Measurements from ENCODE around the gene DIPK1A. TPM values are rescaled to one million over a fixed set of nuclear protein-coding genes. Genes with fewer than 3 reads are reported as not detected.

Gene DIPK1A
- total RNA-seq, 1 experiment from 2014 or later = 10.5 TPM

- peak in 1 of 2 experiments; percentile 23 for DNase-seq
- ChIA-PET POLR2A (ENCODE audit: unreplicated experiment) (interaction anchor here (0.7 kb wide), 2 partner anchors 79 to 93 kb away, joined by 4 to 5 read pairs; no protein-coding TSS in a partner anchor), CTCF (interaction anchor here (0.6 to 1.3 kb wide), 4 partner anchors 10 to 129 kb away, joined by 3 to 4 read pairs (median 3); partner anchors contain the start of gene MTF2)
- H3K9me2 ChIP-seq (ENCODE audit: insufficient read depth) = no peaks in the 10 kb centered on the region; the same call in 1 of the 2 replicates
- H3K4me1 ChIP-seq (replicated peaks; ENCODE audit: insufficient read depth) = peaks cover 26% of the 10 kb centered on the region
- no TSS peak for BruUV-seq (replicated peaks)
- H3K27me3 ChIP-seq (ENCODE audit: insufficient read depth, low read depth) = no peaks in the 10 kb centered on the region
- no peak for TF ChIP-seq EZH2 (IDR thresholded peaks at IDR 0.05; ENCODE audit: low read depth)
- TF ChIP-seq, protein P1, sequence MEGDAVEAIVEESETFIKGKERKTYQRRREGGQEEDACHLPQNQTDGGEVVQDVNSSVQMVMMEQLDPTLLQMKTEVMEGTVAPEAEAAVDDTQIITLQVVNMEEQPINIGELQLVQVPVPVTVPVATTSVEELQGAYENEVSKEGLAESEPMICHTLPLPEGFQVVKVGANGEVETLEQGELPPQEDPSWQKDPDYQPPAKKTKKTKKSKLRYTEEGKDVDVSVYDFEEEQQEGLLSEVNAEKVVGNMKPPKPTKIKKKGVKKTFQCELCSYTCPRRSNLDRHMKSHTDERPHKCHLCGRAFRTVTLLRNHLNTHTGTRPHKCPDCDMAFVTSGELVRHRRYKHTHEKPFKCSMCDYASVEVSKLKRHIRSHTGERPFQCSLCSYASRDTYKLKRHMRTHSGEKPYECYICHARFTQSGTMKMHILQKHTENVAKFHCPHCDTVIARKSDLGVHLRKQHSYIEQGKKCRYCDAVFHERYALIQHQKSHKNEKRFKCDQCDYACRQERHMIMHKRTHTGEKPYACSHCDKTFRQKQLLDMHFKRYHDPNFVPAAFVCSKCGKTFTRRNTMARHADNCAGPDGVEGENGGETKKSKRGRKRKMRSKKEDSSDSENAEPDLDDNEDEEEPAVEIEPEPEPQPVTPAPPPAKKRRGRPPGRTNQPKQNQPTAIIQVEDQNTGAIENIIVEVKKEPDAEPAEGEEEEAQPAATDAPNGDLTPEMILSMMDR (conservative IDR thresholded peaks at IDR 0.05) = no peak
- peak overlapping the region; percentile 86 for H3K27ac ChIP-seq
- intact Hi-C loops (cut with micrococcal nuclease; ENCODE audit: unreplicated experiment) = no loop called here
- no peaks in the 10 kb centered on the region for H3K9me3 ChIP-seq (ENCODE audit: insufficient read depth, low read depth)
- H3F3A ChIP-seq (ENCODE audit: insufficient read depth, low read depth) = peaks cover 15% of the 10 kb centered on the region
- H3K79me2 ChIP-seq (ENCODE audit: low read depth) = peaks cover 51% of the 10 kb centered on the region
- H4K20me1 ChIP-seq (ENCODE audit: insufficient read depth) = no peaks in the 10 kb centered on the region
- no peak overlapping the region for H3K4me3 ChIP-seq
- peak overlapping the region; percentile 1; the same call in 1 of the 2 replicates for H3K4me2 ChIP-seq
- no peak overlapping the region; the same call in 1 of the 2 replicates for H2AFZ ChIP-seq
- H3K36me3 ChIP-seq (ENCODE audit: low read depth) = no peaks in the 10 kb centered on the region
These were observed 11.1 kb downstream of the DIPK1A start for GRCh38 chr1:92949937-92950817.

DNA sequence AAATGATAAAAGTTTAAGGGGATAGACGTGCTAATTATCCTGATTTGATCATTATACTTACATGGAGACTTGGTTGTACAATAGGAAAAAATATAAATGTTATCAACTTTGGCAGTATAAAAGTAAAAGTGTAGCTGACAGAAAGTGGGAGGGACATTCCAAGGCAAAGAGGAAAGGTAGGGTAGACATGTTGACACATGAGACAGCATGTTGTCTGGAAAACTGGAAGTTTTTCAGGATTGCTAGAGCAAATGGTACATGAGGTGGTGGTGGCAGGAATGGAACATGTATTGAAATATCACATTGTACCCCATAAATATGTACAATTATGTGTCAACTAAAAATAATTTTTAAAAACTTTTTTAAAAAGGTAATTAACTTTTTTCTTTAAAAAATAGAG lies 13.2 kb downstream of the DIPK1A start:
- Histone ChIP-seq H3K4me1 (replicated peaks; ENCODE audit: insufficient read depth) (peaks cover 26% of the 10 kb centered on the region), H3K4me3 (no peak overlapping the region), H3K9me3 (ENCODE audit: insufficient read depth, low read depth) (no peaks in the 10 kb centered on the region), H4K20me1 (ENCODE audit: insufficient read depth) (no peaks in the 10 kb centered on the region), H3F3A (ENCODE audit: insufficient read depth, low read depth) (peaks cover 15% of the 10 kb centered on the region), H3K36me3 (ENCODE audit: low read depth) (no peaks in the 10 kb centered on the region), H3K27me3 (ENCODE audit: insufficient read depth, low read depth) (no peaks in the 10 kb centered on the region), H3K27ac (no peak overlapping the region), H3K4me2 (no peak overlapping the region), H3K9me2 (ENCODE audit: insufficient read depth) (no peaks in the 10 kb centered on the region; the same call in 1 of the 2 replicates), H2AFZ (no peak overlapping the region), H3K79me2 (ENCODE audit: low read depth) (peaks cover 56% of the 10 kb centered on the region)
- no peak for DNase-seq
- POLR2A ChIA-PET (ENCODE audit: unreplicated experiment) = no interaction called here
- no TSS peak for BruUV-seq (replicated peaks)
- intact Hi-C loops (cut with micrococcal nuclease; ENCODE audit: unreplicated experiment) = no loop called here
- TF ChIP-seq, protein P1 (conservative IDR thresholded peaks at IDR 0.05) = no peak
- CTCF ChIA-PET = interaction anchor here (0.6 kb wide), 1 partner anchor 90 kb away, joined by 3 read pairs; no protein-coding TSS in a partner anchor

- Histone ChIP-seq H2AFZ (no peak overlapping the region), H3K27me3 (ENCODE audit: insufficient read depth, low read depth) (no peaks in the 10 kb centered on the region), H3K27ac (no peak overlapping the region), H3K79me2 (ENCODE audit: low read depth) (peaks cover 55% of the 10 kb centered on the region), H3K9me3 (ENCODE audit: insufficient read depth, low read depth) (no peaks in the 10 kb centered on the region), H3K4me2 (no peak overlapping the region), H3F3A (ENCODE audit: insufficient read depth, low read depth) (peaks cover 5% of the 10 kb centered on the region), H3K36me3 (ENCODE audit: low read depth) (no peaks in the 10 kb centered on the region), H3K9me2 (ENCODE audit: insufficient read depth) (no peaks in the 10 kb centered on the region; the same call in 1 of the 2 replicates), H4K20me1 (ENCODE audit: insufficient read depth) (no peaks in the 10 kb centered on the region), H3K4me3 (no peak overlapping the region), H3K4me1 (replicated peaks; ENCODE audit: insufficient read depth) (peaks cover 13% of the 10 kb centered on the region)
- DNase-seq = no peak
- ChIA-PET POLR2A (ENCODE audit: unreplicated experiment) (no interaction called here), CTCF (no interaction called here)
- intact Hi-C loops (cut with micrococcal nuclease; ENCODE audit: unreplicated experiment) = no loop called here
- BruUV-seq (replicated peaks) = no TSS peak
- TF ChIP-seq, protein P1 (conservative IDR thresholded peaks at IDR 0.05) = no peak
- no peak for TF ChIP-seq EZH2 (IDR thresholded peaks at IDR 0.05; ENCODE audit: low read depth)
These were observed 15.5 kb downstream of the DIPK1A start for GRCh38 chr1:92945748-92946270.

Data from PC-9 (cell line).